Thyroid gland (tissue), 4 donors: ENCODE results near the gene MYEF2.

Experiments
- CTCF ChIP-seq, 6 experiments: fragments of 200-600 bp in 3 of 6; fragments of 450-650 bp in 3 of 6; sonication (generic) in 3 of 6; IDR thresholded peaks; one replicate each; pipeline ENCODE4 v1.5.1; 2016 to 2019; ENCODE audit warnings: antibody characterized with exemption in 6 of 6, mild to moderate bottlenecking in 2 of 6, inconsistent platforms in 1 of 6, moderate library complexity in 1 of 6
- POLR2A ChIP-seq, 2 donors: fragments of 450-650 bp; IDR thresholded peaks; one replicate each; pipeline ENCODE4 v1.6.1; 2017; ENCODE audit warnings: antibody characterized with exemption in 2 of 2, mild to moderate bottlenecking in 2 of 2, moderate library complexity in 1 of 2

GRCh38 chr15:48175126-48175525 is 3.0 kb downstream of the MYEF2 start:
- no peak for TF ChIP-seq POLR2A (IDR thresholded peaks at IDR 0.05)
- no peak for TF ChIP-seq CTCF (IDR thresholded peaks at IDR 0.05)
